ENCODE data around the gene ZNRF1. TPM values are rescaled to one million over a fixed set of nuclear protein-coding genes. Genes with fewer than 3 reads are reported as not detected.
"Not testable (repeated sequence)": the region's sequence is repeated elsewhere in the genome, so short reads cannot be mapped to it uniquely, and the experiment has no call there.

The ZNRF1 gene
- total and polyA plus RNA-seq, 10 donors = 1.4 to 13.4 (median 6.4) TPM

GRCh38 chr16:75088216-75088615 lies 89.4 kb downstream of the ZNRF1 start:
- peaks cover 3 to 25% (median 15%) of the 10 kb centered on the region in 6 donors for H3K4me1 ChIP-seq
- H3K4me3 ChIP-seq = no peak overlapping the region
- intact Hi-C loops (cut with DNase I; ENCODE audit: low total_unique reads) = no loop called here
- DNase-seq = no peak
- TF ChIP-seq POLR2A (IDR thresholded peaks at IDR 0.05) (no peak), POLR2AphosphoS5 (IDR thresholded peaks at IDR 0.05) (no peak), CTCF (IDR thresholded peaks at IDR 0.05 in 8 of 11, conservative IDR thresholded peaks at IDR 0.05 in 3 of 11) (no peak)
- no peaks in the 10 kb centered on the region for H3K9me3 ChIP-seq
- WGBS, 5 donors = 71 to 84% (median 77%) methylated on average over 3 of the region's 3 CpGs
- H3K27ac ChIP-seq = no peak overlapping the region
- H3K36me3 ChIP-seq = no peaks in the 10 kb centered on the region
- H3K27me3 ChIP-seq (replicated peaks in 1 of 7) = peaks cover 0 to 26% (median 0%) of the 10 kb centered on the region in 7 donors

DNA sequence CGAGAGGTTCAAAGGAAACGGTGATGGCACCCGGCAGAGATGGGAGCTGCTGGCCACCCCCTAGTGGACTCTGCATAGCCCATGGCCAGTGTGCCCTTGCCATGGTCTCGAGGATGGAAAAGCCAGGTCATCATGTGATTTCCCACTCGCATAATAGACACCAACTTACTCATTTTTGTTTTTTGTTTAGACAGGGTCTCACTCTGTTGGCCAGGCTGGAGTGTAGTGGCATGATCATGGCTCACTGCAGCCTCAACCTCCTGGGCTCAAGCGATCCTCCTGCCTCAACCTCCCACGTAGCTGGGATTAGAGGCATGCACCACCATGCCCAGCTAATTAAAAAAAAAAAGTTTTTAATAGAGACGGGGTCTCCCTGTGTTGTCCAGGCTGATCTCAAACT lies 90.1 kb downstream of the ZNRF1 start:
- no peaks in the 10 kb centered on the region for H3K9me3 ChIP-seq
- H3K4me1 ChIP-seq = peaks cover 3 to 25% (median 15%) of the 10 kb centered on the region in 6 donors
- H3K27ac ChIP-seq = no peak overlapping the region
- 83 to 89% (median 86%) methylated on average over 8 of the region's 8 CpGs for WGBS, 5 donors
- no peak for DNase-seq
- intact Hi-C loops (cut with DNase I; ENCODE audit: low total_unique reads) = no loop called here
- H3K4me3 ChIP-seq = no peak overlapping the region
- no peak for TF ChIP-seq POLR2AphosphoS5 (IDR thresholded peaks at IDR 0.05)
- TF ChIP-seq POLR2A (IDR thresholded peaks at IDR 0.05) = no peak
- no peak for TF ChIP-seq CTCF (IDR thresholded peaks at IDR 0.05 in 8 of 11, conservative IDR thresholded peaks at IDR 0.05 in 3 of 11)
- H3K36me3 ChIP-seq = peaks cover 0 to 5% (median 0%) of the 10 kb centered on the region in 6 donors
- peaks cover 0 to 24% (median 0%) of the 10 kb centered on the region in 7 donors for H3K27me3 ChIP-seq (replicated peaks in 1 of 7)

DNA sequence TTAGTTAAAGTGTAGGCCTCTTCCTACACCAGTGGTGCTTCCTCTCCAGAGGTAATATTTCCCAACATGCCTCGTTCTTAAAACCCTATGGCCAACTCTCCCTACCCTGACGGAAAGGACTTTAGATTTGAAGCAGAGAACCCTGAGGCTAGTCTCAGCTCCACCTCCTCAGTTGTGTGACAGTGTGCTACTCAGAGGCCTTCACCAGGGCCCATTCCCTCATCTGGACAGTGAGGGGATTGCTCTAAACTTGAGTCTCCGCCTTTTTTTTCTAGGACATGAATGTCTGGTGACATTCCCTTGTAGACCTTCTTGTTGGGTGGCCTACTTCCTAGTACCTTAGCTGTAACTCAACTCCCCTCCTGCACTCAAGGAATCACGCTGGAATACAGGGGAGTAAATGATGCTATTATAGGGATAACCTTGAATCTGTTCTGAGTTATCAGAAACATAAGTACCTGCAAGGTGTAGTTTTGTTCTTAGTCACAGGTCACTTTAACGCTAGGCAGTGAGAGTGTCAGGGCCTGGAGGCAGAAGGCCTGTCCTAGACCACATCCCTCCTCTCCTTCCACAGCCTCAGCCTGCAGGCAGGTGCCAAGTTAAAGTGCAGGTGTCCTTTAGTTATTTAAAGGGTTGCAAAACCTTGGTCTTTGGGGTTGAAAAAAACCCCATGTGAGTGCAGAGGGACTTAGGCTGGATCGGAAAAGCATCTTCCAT lies 90.8 kb downstream of the ZNRF1 start:
- WGBS, 5 donors = 63 to 72% (median 65%) methylated on average over 6 of the region's 6 CpGs
- TF ChIP-seq CTCF (IDR thresholded peaks at IDR 0.05 in 8 of 11, conservative IDR thresholded peaks at IDR 0.05 in 3 of 11) (no peak), POLR2AphosphoS5 (IDR thresholded peaks at IDR 0.05) (no peak), POLR2A (IDR thresholded peaks at IDR 0.05) (no peak)
- Histone ChIP-seq H3K27me3 (replicated peaks in 1 of 7) (peaks cover 0 to 19% (median 0%) of the 10 kb centered on the region in 7 donors), H3K4me1 (peaks cover 3 to 25% (median 15%) of the 10 kb centered on the region in 6 donors), H3K4me3 (no peak overlapping the region), H3K27ac (no peak overlapping the region), H3K36me3 (peaks cover 0 to 12% (median 0%) of the 10 kb centered on the region in 6 donors), H3K9me3 (no peaks in the 10 kb centered on the region)
- intact Hi-C loops (cut with DNase I; ENCODE audit: low total_unique reads) = no loop called here
- DNase-seq = no peak

GRCh38 chr16:75090899-75091298 lies 92.1 kb downstream of the ZNRF1 start:
- Histone ChIP-seq H3K36me3 (peaks cover 0 to 23% (median 0%) of the 10 kb centered on the region in 6 donors), H3K4me1 (peaks cover 3 to 25% (median 15%) of the 10 kb centered on the region in 6 donors), H3K27me3 (replicated peaks in 1 of 7) (peaks cover 0 to 17% (median 0%) of the 10 kb centered on the region in 7 donors)
- intact Hi-C loops (cut with DNase I; ENCODE audit: low total_unique reads); DNase-seq; H3K27ac ChIP-seq; H3K9me3 ChIP-seq; H3K4me3 ChIP-seq: not testable (repeated sequence)
- WGBS, 5 donors = 76 to 95% (median 88%) methylated on average over 6 of the region's 6 CpGs

- peaks cover 0 to 18% (median 0%) of the 10 kb centered on the region in 7 donors for H3K27me3 ChIP-seq (replicated peaks in 1 of 7)
Observed at GRCh38 chr16:75091619-75092018, 92.8 kb downstream of the ZNRF1 start.

More at GRCh38 chr16:75091619-75092018, 92.8 kb downstream of the ZNRF1 start:
- WGBS, 5 donors = 79 to 88% (median 83%) methylated on average over 3 of the region's 3 CpGs
- H3K4me1 ChIP-seq = peaks cover 3 to 22% (median 15%) of the 10 kb centered on the region in 6 donors
- H3K36me3 ChIP-seq = peaks cover 0 to 23% (median 0%) of the 10 kb centered on the region in 6 donors
- H3K27ac ChIP-seq; intact Hi-C loops (cut with DNase I; ENCODE audit: low total_unique reads); DNase-seq; H3K9me3 ChIP-seq; H3K4me3 ChIP-seq: not testable (repeated sequence)
